GM21825 (cell line): ENCODE results near the gene IFNL4.

Experiments used
- ATAC-seq: cut with Tn5 transposase; IDR thresholded peaks from one replicate; pipeline ENCODE4 v1.9.1; 2021; ENCODE audit warnings: mild to moderate bottlenecking, moderate library complexity; ENCODE audit not compliant: unreplicated experiment

The IFNL4 gene

GRCh38 chr19:39197808-39198207 lies 50.8 kb downstream of the IFNL4 start:
- ATAC-seq, result no peak

- ATAC-seq, result no peak
Measured at GRCh38 chr19:39196860-39197562, 51.6 kb downstream of the IFNL4 start, which contains the start of gene NCCRP1. Gene NCCRP1, plus strand, starts transcription at chr19:39196964. Its CDS starts 19 bp downstream, at chr19:39196983.

DNA sequence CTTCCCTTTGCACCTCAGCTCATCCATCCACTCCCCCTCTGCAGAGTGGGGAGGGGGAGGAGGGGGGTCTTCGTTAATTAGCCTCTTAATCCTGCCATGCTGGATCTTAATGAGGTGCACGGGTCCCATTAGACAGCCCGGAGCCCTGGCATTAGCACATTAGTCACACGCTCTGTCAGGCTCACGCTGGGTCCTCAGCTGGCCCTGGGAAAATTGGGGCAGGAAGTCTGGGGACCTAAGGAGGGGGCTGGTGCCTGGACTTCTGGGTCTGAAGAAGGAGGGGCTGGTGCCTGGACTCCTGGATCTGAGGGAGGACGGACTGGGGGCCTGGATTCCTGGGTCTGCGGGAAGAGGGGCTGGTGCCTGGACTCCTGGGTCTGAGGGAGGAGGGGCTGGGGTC lies 52.3 kb downstream of the IFNL4 start:
- ATAC-seq, result no peak
